Activated gamma-delta T cell treated with Interleukin-2 at 50 U/mL for 16 hours (primary cell): ENCODE measurements around the gene GABRB1.

ENCODE experiments used
- DNase-seq: peaks from one replicate; pipeline ENCODE4 v3.0.0-alpha.2; 2020

The GABRB1 gene

GRCh38 chr4:47050761-47051725 lies 19.7 kb downstream of the GABRB1 start:
- no peak for DNase-seq

- DNase-seq: no peak
These were observed 22.1 kb downstream of the GABRB1 start for GRCh38 chr4:47053485-47053884.

- no peak for DNase-seq
These were observed 22.8 kb downstream of the GABRB1 start for GRCh38 chr4:47054130-47054529.

- no peak for DNase-seq
These were observed 26.6 kb downstream of the GABRB1 start for GRCh38 chr4:47057991-47058390.

GRCh38 chr4:47060561-47060960 lies 29.2 kb downstream of the GABRB1 start:
- DNase-seq: no peak

- no peak for DNase-seq
These were observed 30.1 kb downstream of the GABRB1 start for GRCh38 chr4:47061435-47061834.

- no peak for DNase-seq
These were observed 33.7 kb downstream of the GABRB1 start for GRCh38 chr4:47065051-47065481.

GRCh38 chr4:47068986-47069385 lies 37.6 kb downstream of the GABRB1 start:
- DNase-seq: no peak

- DNase-seq: no peak
These were observed 40.6 kb downstream of the GABRB1 start for GRCh38 chr4:47071901-47072341.

GRCh38 chr4:47073647-47074046 lies 42.3 kb downstream of the GABRB1 start:
- DNase-seq: no peak

GRCh38 chr4:47074816-47075215 lies 43.4 kb downstream of the GABRB1 start:
- DNase-seq: no peak

- no peak for DNase-seq
These were observed 43.9 kb downstream of the GABRB1 start for GRCh38 chr4:47075262-47075661.

GRCh38 chr4:47075919-47076318 lies 44.6 kb downstream of the GABRB1 start:
- DNase-seq: no peak

GRCh38 chr4:47084111-47084510 lies 52.7 kb downstream of the GABRB1 start:
- DNase-seq: no peak

GRCh38 chr4:47084795-47085194 lies 53.4 kb downstream of the GABRB1 start:
- no peak for DNase-seq

- no peak for DNase-seq
These were observed 56.9 kb downstream of the GABRB1 start for GRCh38 chr4:47088298-47088697.

GRCh38 chr4:47095884-47096283 lies 64.5 kb downstream of the GABRB1 start:
- no peak for DNase-seq

- no peak for DNase-seq
These were observed 70.1 kb downstream of the GABRB1 start for GRCh38 chr4:47101453-47101852.

- no peak for DNase-seq
These were observed 73.6 kb downstream of the GABRB1 start for GRCh38 chr4:47104986-47105385.

- DNase-seq: no peak
These were observed 75.2 kb downstream of the GABRB1 start for GRCh38 chr4:47106561-47106960.

- DNase-seq: no peak
These were observed 78.0 kb downstream of the GABRB1 start for GRCh38 chr4:47109379-47109778.

GRCh38 chr4:47110546-47111132 lies 79.3 kb downstream of the GABRB1 start:
- no peak for DNase-seq

- no peak for DNase-seq
These were observed 87.0 kb downstream of the GABRB1 start for GRCh38 chr4:47118192-47118929.

GRCh38 chr4:47120783-47121182 lies 89.4 kb downstream of the GABRB1 start:
- no peak for DNase-seq
